ENCODE data around the gene POLR2C.
"Not testable (repeated sequence)": the region's sequence is repeated elsewhere in the genome, so short reads cannot be mapped to it uniquely, and the experiment has no call there.

POLR2C gene

GRCh38 chr16:57462209-57462977 is at the start of gene POLR2C:
Gene POLR2C (plus strand): TSS chr16:57462679. CDS start chr16:57462725, 46 bp downstream.
- no peak for DNase-seq

DNA sequence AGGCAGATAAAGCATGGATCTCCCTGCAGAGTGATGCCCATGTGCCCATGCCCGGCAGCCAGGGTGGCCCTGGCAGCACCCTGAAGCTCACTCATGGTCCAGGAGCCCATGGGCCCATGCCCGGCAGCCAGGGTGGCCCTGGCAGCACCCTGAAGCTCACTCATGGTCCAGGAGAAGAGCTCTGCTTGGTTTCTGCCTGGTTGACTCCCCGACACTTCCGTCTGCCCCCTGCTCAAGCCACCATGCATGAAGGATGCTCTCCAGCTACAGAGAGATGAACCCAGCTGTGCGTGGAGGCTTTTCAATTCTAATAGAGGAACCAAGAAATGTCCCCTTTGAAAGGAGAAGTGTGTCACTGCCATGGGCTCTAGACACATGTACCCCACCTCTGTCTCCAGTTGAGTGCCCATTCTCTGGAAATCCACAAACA is 49.2 kb upstream of the POLR2C start:
- DNase-seq, result no peak

DNA sequence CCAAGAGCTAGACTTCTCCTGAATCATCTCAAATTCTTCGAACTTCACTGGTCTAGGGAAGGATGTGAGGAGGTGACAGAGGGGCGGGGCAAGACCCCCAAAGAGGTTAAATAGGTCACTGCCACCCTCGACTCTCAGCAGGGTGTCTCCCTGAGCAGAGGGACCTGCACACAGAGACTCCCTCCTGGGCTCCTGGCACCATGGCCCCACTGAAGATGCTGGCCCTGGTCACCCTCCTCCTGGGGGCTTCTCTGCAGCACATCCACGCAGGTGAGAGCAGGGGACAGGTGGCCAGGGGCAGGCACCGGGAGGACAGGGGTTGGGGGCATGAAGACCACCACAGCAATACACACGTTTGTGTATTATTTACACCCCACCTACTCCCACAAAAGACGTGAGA is 48.7 kb upstream of the POLR2C start:
- DNase-seq, result no peak

GRCh38 chr16:57416084-57416483 is 46.4 kb upstream of the POLR2C start:
- DNase-seq, result no peak

DNA sequence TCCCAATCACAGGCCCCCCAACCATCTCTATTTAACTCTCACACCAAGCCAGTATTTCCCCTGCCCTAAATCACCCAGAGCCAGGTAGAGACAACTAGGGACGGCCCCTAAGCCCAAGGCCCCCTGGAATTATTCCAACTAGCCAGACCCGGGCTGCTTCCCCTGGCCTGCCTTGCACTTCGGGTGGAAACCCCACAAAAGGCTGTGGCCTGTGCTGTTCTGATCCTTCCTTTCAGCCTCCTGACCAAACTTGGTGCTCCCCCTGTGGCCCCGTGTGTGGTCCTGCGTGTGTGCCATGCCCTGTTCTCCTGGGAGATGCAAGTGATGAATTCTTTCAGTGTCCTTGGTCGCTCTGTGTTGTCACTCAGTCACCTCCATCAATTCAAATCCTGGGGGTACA is 43.0 kb upstream of the POLR2C start:
- no peak for DNase-seq

GRCh38 chr16:57422026-57422944 is 40.2 kb upstream of the POLR2C start:
- no peak for DNase-seq

- no peak for DNase-seq
These were observed 39.3 kb upstream of the POLR2C start for GRCh38 chr16:57423152-57423551.

DNA sequence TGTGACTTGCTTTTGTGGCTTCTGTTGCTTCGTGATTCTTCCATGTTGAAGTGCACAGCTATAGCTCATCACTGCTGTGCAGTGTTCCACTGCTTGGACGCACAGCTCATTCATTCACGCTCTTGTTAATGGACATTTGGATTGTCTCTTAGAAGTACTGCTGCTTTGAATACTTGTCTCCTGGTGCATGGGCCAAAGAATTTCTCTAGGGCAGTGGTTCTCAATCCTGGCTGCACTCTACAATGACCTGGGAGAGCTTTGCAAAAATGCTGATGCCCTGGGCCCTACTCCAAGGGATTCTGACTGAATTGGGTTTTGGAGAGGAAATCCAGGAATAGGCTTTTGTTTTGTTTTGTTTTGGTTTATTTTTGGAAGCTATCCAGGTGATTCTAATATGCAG is 37.9 kb upstream of the POLR2C start:
- no peak for DNase-seq

DNA sequence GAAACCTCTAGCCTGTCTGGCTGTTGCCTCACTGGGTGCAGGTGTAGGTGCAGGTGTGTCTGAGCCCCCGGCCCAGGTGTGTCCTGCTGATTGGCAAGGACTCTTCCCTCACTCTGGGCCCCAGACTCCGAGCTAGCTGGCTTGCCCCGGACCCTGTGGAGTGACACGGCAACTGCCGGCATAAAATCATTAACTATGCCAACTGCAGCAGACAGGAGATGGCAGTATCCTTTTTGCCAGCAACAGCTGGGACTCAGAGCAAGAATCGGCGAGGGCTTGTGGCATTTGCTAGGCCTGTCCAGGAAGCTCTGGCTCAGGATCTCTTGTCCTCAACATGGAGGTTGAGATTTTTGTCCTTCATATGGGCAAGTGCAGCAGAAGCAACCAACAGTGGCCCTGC is 36.1 kb upstream of the POLR2C start:
- no peak for DNase-seq

DNA sequence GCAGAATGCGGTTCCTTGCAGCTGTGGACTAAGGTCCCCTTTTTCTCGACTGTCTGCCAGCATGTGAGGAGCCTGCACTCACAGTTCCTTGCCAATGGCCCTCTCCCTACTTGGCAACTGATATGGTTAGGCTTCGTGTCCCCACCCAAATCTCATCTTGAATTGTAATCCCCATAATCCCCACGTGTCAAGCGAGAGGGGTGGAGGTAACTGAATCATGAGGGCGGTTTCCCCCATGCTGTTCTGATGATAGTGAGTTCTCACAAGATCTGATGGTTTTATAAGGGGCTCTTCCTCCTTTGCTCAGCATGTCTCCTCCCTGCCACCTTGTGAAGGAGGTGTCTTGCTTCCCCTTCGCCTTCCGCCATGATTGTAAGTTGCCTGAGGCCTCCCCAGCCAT is 35.2 kb upstream of the POLR2C start:
- no peak for DNase-seq

DNA sequence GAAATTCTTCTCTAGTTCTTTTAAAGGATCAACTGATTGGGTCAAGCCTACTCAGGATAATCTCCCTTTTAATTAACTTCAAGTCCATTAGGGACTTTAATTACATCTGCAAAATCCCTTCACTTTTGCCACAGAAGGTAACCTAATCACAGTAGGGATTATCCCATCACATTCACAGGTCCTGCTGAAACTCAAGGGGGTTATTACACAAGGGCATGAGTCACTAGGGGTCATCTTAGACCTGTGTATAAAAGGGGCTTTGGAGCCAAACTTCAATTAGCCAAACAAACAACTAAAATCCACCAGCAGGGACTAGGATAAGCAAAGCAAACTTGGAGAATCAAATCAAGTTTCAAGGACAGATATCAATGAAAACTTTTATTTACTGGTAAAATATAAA is 34.7 kb upstream of the POLR2C start:
- DNase-seq, result no peak

DNA sequence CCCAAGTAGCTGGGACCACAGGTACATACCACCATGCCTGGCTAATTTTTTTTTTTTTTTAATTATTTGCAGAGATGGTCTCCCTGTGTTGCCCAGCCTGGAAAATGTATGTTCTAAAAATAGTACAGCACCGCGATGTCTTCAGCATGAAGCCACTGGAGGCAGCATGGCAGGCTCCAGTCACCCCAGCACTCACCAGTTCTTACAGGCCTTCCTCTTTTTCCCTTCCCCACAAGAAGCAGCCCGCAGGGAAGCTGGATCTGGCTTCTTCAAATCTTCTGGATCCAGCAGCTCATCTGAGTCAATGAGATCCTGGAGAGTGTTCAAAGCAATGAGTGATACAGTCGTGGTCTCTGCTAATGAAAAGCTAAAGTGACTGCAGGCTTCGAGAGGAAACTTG is 31.5 kb upstream of the POLR2C start:
- DNase-seq, result no peak

GRCh38 chr16:57432505-57432904 is 30.0 kb upstream of the POLR2C start:
- no peak for DNase-seq

GRCh38 chr16:57432989-57433388 is 29.5 kb upstream of the POLR2C start:
- no peak for DNase-seq

DNA sequence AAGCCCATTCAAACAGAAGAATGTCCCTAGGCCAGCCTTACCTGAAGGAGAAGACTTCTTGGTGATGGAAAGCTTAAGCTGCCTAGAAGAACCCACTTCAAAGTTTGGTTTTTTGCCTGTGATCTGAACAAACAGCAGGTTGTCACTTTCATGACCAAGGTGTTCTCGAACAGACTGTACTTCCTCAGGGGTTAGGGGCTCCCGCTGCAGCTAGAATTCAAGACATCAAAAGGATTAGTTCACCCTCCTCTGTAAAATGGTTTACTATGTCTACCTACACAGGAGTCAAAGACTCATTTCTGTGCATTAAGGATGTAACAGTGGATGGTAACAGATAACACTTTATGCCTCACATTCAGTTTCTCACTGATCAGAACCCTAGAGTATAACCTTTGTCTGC is 28.5 kb upstream of the POLR2C start:
- no peak for DNase-seq

- no peak for DNase-seq
These were observed 26.6 kb upstream of the POLR2C start for GRCh38 chr16:57435838-57436237.

GRCh38 chr16:57439947-57440346 is 22.5 kb upstream of the POLR2C start:
- not testable (repeated sequence) for DNase-seq

DNA sequence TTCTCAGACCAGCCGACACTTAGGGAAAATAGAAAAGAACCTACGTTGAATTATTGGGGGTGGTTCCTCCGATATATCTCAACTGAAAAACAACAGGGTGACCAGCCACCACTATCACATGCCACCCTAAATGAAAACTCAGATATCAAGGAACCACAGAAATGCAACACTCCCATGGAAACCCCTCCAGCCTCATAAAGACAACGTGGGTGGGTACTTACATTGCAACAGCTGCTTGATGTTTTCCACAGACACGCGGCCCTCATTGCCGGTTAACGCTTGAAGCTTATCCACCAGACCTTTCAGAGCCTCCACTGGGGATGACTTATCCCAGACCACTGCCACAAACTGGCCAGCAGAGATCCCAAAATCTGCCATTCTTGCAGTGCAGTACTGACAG is 21.9 kb upstream of the POLR2C start:
- DNase-seq, result not testable (repeated sequence)

GRCh38 chr16:57444711-57445110 is 17.8 kb upstream of the POLR2C start:
- DNase-seq, result no peak

DNA sequence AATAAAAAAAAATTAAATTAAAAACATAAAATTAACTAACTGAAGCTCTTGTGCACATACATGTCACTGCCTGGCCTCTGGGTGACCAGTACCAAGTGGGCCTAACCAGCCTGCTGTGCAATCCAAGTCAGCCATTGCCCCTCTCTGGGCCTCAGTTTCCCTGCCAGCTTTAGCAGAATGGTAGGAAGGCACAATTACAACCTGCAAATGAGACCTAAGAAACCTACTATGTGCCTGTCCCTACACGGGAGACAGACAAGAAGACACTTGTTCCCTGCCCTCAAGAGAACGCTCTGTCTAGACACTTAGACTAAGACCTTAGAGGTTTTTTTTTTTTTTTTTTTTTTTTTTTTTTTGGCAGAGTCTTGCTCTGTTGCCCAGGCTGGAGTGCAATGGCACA is 17.0 kb upstream of the POLR2C start:
- no peak for DNase-seq

GRCh38 chr16:57446531-57447185 is 15.8 kb upstream of the POLR2C start:
- DNase-seq, result no peak

DNA sequence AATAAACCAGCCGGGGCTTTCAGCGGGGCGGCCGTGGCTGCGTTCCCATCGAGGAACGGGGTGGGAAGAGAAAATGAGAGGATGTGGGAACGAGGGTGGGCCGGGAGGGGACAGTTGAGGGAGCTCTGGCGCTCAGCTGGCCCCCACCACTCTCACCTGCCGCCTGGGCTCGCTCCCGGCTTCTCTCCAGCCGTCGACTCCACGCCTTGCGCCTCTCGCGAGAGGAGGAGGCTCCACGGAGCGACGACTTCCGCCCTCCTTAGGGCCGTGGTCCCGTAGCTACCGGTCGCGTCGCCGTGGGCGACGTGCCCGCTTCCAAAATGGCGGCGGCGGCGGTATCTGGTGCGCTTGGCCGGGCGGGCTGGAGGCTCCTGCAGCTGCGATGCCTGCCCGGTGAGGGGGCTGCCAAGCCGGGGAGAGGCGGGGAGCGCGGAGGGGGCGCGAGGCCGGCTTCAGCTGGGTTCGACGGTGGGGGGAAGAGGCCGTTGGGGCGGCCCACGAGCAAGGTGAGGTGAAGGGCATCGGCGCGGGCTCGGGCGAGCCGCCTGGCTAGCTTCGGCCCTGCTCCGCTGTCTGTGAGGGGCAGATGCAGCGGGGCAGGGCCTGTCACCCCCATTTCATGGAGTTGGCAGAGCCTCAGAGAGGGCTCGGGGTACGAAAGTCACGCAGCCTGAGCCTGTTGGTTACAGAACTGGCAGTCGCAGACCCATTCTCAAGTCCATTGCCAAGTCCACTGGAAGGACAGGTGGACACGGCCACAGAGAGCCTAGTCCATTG is 15.1 kb upstream of the POLR2C start, which contains the start of the genes CIAPIN1 and COQ9:
Gene CIAPIN1 (minus strand): TSS at position 200 of the 777 bp plus-strand sequence. CDS start 6,457 bp downstream, outside the sequence.
Gene COQ9 (plus strand): TSS at position 294 of the 777 bp plus-strand sequence. CDS start 27 bp downstream, at position 321.
- peak; percentile 42 for DNase-seq
